Loucy (cell line): ENCODE measurements around the gene SLC7A6OS.

Source experiments
- EZH2phosphoT487 ChIP-seq: fragments of 200-600 bp; IDR thresholded peaks from 2 replicates; pipeline ENCODE4 v1.6.1; 2018; ENCODE audit warnings: antibody characterized with exemption, mild to moderate bottlenecking, moderate library complexity, borderline replicate concordance
- TF ChIP-seq, protein P1 (sequence below): fragments of 200-600 bp; sonication (generic); conservative IDR thresholded peaks from 2 replicates; pipeline ENCODE4 v1.5.1; 2014; ENCODE audit warnings: mild to moderate bottlenecking, antibody characterized with exemption, low read length

DNA sequence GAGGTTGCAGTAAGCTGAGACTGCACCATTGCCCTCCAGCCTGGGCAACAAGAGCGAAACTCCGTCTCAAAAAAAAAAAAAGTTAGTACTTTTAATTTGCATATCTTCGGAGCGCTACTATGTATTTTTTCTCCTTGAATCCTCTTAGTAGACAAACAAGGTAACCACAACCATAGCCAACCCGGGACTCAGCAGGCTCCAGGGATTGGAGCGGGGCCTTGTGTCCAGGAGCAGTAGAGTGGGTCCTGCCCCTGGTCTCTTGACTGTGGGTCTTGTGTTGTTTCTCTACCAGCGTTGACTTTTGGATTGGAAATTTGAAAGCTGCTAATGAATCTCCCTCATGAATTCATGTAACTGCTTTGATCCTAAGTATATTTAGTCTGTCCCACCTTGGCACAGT, 32.4 kb upstream of the SLC7A6OS start:
- TF ChIP-seq, protein P1, sequence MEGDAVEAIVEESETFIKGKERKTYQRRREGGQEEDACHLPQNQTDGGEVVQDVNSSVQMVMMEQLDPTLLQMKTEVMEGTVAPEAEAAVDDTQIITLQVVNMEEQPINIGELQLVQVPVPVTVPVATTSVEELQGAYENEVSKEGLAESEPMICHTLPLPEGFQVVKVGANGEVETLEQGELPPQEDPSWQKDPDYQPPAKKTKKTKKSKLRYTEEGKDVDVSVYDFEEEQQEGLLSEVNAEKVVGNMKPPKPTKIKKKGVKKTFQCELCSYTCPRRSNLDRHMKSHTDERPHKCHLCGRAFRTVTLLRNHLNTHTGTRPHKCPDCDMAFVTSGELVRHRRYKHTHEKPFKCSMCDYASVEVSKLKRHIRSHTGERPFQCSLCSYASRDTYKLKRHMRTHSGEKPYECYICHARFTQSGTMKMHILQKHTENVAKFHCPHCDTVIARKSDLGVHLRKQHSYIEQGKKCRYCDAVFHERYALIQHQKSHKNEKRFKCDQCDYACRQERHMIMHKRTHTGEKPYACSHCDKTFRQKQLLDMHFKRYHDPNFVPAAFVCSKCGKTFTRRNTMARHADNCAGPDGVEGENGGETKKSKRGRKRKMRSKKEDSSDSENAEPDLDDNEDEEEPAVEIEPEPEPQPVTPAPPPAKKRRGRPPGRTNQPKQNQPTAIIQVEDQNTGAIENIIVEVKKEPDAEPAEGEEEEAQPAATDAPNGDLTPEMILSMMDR, result no peak
- no peak for TF ChIP-seq EZH2phosphoT487
